ENCODE measurements around the gene TAGAP.

The TAGAP gene

GRCh38 chr6:159071843-159072769 lies 27.3 kb upstream of the TAGAP start:
- DNase-seq (ENCODE audit: low spot score), result no peak

- DNase-seq (ENCODE audit: low spot score), result no peak
Observed at GRCh38 chr6:159068904-159069578, 24.2 kb upstream of the TAGAP start.

GRCh38 chr6:159067334-159067733 lies 22.5 kb upstream of the TAGAP start:
- DNase-seq (ENCODE audit: low spot score), result no peak

- no peak for DNase-seq (ENCODE audit: low spot score)
Observed at GRCh38 chr6:159066483-159066882, 21.7 kb upstream of the TAGAP start.

GRCh38 chr6:159065759-159066329 lies 21.1 kb upstream of the TAGAP start:
- no peak for DNase-seq (ENCODE audit: low spot score)

- no peak for DNase-seq (ENCODE audit: low spot score)
Observed at GRCh38 chr6:159065091-159065490, 20.3 kb upstream of the TAGAP start.

- no peak for DNase-seq (ENCODE audit: low spot score)
Observed at GRCh38 chr6:159064477-159064876, 19.7 kb upstream of the TAGAP start.

GRCh38 chr6:159063549-159063948 lies 18.8 kb upstream of the TAGAP start:
- DNase-seq (ENCODE audit: low spot score), result no peak

GRCh38 chr6:159062976-159063375 lies 18.2 kb upstream of the TAGAP start:
- no peak for DNase-seq (ENCODE audit: low spot score)

- no peak for DNase-seq (ENCODE audit: low spot score)
Observed at GRCh38 chr6:159062564-159062945, 17.8 kb upstream of the TAGAP start.

- DNase-seq (ENCODE audit: low spot score), result no peak
Observed at GRCh38 chr6:159061805-159062563, 17.2 kb upstream of the TAGAP start.

- DNase-seq (ENCODE audit: low spot score), result no peak
Observed at GRCh38 chr6:159061146-159061545, 16.4 kb upstream of the TAGAP start.

- no peak for DNase-seq (ENCODE audit: low spot score)
Observed at GRCh38 chr6:159059885-159060506, 15.2 kb upstream of the TAGAP start.

- no peak for DNase-seq (ENCODE audit: low spot score)
Observed at GRCh38 chr6:159059141-159059540, 14.3 kb upstream of the TAGAP start.

GRCh38 chr6:159056899-159057298 lies 12.1 kb upstream of the TAGAP start:
- no peak for DNase-seq (ENCODE audit: low spot score)

- DNase-seq (ENCODE audit: low spot score), result no peak
Observed at GRCh38 chr6:159056432-159056831, 11.6 kb upstream of the TAGAP start.

- DNase-seq (ENCODE audit: low spot score), result no peak
Observed at GRCh38 chr6:159056003-159056402, 11.2 kb upstream of the TAGAP start.

GRCh38 chr6:159053781-159054398 lies 9.1 kb upstream of the TAGAP start:
- no peak for DNase-seq (ENCODE audit: low spot score)

- DNase-seq (ENCODE audit: low spot score), result no peak
Observed at GRCh38 chr6:159052720-159053119, 7.9 kb upstream of the TAGAP start.

- no peak for DNase-seq (ENCODE audit: low spot score)
Observed at GRCh38 chr6:159047891-159048685, 3.3 kb upstream of the TAGAP start.

- no peak for DNase-seq (ENCODE audit: low spot score)
Observed at GRCh38 chr6:159045801-159046200, 1.0 kb upstream of the TAGAP start.
